Cardiac fibroblast (primary cell): ENCODE measurements around the gene KRTAP3-1.
A peak's percentile ranks its signal among the peaks of the same experiment; 100 is the strongest.
"Not testable (repeated sequence)": the region's sequence is repeated elsewhere in the genome, so short reads cannot be mapped to it uniquely, and the experiment has no call there.

Experiments
- DNase-seq, 2 donors: peaks; one replicate each; pipeline versions ENCODE4 v3.0.0 to v3.0.0-alpha.2; 2010; ENCODE audit warnings: low read depth in 2 of 2
- H3K4me3 ChIP-seq, 2 donors: replicated peaks in 1 of 2; 1 replicate in 1 of 2; 2 replicates in 1 of 2; pipeline ENCODE4 v1.5.1; 2011; ENCODE audit warnings: low read depth in 2 of 2, low read length in 2 of 2, mild to moderate bottlenecking in 2 of 2, moderate library complexity in 1 of 2
- CTCF ChIP-seq: IDR thresholded peaks from one replicate; pipeline ENCODE4 v1.5.1; 2011; ENCODE audit warnings: low read depth, mild to moderate bottlenecking, low read length, inconsistent platforms

The KRTAP3-1 gene

DNA sequence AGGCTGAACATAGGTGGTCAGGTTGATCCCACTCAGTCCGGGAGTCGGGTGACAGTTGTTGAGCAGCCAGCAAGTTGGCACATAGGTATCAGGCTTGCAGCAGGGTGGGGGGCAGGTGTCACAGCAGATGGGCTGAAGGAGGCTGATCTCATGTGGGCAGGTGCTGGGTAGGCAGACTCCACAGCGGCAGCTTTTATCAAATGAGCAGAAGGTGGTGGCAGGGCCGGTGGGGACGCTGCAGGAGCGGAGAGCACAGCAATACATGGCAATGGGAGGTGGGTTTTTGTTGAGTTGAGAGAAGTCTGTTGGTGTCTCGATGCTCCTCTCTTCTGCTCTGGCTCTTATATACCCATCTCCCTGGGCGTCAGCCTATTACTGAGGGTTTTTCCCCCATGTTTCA is at the start of gene KRTAP3-1:
TSS of gene KRTAP3-1 (minus strand) at position 318 of the 400 bp plus-strand sequence. CDS start at position 264, 54 bp downstream.
- DNase-seq, result no peak
- no peak within 1 kb of the TSS for H3K4me3 ChIP-seq
- TF ChIP-seq CTCF, result no peak

GRCh38 chr17:41057547-41057946 is 48.6 kb upstream of the KRTAP3-1 start:
- H3K4me3 ChIP-seq, result no peak overlapping the region
- no peak for TF ChIP-seq CTCF
- no peak for DNase-seq

DNA sequence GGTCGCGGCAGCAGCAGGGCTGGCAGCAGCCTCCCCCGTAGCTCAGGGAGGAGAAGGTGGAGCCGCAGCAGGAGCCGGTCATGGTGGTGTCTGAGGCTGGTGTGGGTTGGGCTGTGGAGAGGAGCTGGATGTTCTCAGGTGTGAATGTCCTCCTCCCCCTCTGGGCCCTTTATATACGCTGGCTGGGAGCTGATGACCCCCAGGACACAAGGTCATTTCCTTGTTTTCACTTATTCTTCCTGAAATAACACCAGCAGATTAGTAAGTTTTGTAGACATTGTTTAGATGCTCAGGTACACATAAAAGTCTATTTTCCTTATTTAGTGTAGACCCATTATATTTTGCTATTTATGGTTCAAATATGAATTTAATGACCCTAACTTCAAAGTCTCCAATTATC is 46.2 kb upstream of the KRTAP3-1 start, which contains the start of gene KRTAP2-2:
TSS of gene KRTAP2-2 (minus strand) at position 101 of the 400 bp plus-strand sequence. CDS start at position 82, 19 bp downstream.
- not testable (repeated sequence) for H3K4me3 ChIP-seq, DNase-seq

GRCh38 chr17:41054556-41054955 is 45.6 kb upstream of the KRTAP3-1 start:
- H3K4me3 ChIP-seq, DNase-seq: not testable (repeated sequence)

- no peak overlapping the region for H3K4me3 ChIP-seq
- no peak for DNase-seq
- TF ChIP-seq CTCF, result no peak
These were observed 45.1 kb upstream of the KRTAP3-1 start for GRCh38 chr17:41054025-41054424.

GRCh38 chr17:41052566-41052965 is 43.6 kb upstream of the KRTAP3-1 start:
- no peak overlapping the region for H3K4me3 ChIP-seq
- no peak for TF ChIP-seq CTCF
- DNase-seq, result peak in 1 of 2 donors; percentile 29

- peak in 1 of 2 donors; percentile 85 for DNase-seq
- no peak for TF ChIP-seq CTCF
- H3K4me3 ChIP-seq, result no peak overlapping the region
These were observed 40.2 kb upstream of the KRTAP3-1 start for GRCh38 chr17:41049110-41049509.

DNA sequence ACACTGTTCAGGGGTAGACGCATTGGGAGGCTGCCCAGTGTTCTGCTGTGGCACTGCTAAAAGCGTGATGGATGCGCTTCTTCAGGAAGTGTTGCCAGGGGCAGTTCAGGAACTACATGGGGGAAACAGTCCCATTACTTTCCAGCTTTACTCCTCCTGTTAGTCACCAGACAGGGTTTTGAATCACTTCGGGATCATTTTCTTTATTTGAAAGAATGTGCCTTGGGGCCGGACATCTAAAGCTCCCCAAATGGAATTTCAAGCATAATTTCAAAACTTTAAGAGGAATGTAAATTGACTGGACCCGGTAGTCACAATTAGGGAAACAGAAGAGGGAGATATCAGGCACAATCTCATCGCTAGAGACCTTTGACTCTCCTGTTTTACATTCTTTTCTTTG is 39.5 kb upstream of the KRTAP3-1 start:
- H3K4me3 ChIP-seq, result no peak overlapping the region
- peak in 1 of 2 donors; percentile 57 for DNase-seq
- no peak for TF ChIP-seq CTCF

DNA sequence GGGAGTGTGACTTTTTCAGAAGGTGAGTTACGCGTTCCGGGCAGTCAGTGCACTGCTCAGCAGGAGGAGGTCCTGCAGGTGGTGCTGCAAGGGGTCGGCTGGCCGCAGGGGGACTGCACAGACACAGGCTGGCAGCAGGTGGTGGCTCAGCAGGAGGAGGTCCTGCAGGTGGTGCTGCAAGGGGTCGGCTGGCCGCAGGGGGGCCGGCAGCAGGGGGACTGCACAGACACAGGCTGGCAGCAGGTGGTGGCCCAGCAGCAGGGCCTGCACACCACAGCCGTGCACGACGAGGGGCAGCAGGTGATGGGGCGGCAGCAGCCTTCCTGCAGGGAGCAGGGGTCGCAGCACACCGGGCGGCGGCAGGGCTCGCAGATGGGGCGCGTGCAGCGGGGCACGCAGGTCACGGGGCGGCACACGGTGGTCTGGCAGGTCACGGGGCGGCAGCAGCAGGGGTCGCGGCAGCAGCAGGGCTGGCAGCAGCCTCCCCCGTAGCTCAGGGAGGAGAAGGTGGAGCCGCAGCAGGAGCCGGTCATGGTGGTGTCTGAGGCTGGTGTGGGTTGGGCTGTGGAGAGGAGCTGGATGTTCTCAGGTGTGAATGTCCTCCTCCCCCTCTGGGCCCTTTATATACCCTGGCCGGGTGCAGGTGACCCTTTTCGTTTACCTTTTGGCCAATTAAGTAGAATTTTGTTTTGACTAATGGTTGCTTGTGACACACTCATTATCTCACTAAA is 38.0 kb upstream of the KRTAP3-1 start, which contains the start of gene KRTAP2-1:
TSS of gene KRTAP2-1 (minus strand) at position 582 of the 731 bp plus-strand sequence. CDS start at position 533, 49 bp downstream.
- DNase-seq, H3K4me3 ChIP-seq: not testable (repeated sequence)
